Stimulated activated CD8-positive, alpha-beta memory T cell treated with anti-CD3 and anti-CD28 coated beads, Interleukin-4, amount 100 ng/mL, for 24 hours (primary cell): ENCODE data around the gene NEUROG1.

Source experiments
- DNase-seq: peaks from one replicate; pipeline ENCODE4 v3.0.0-alpha.2; 2020; ENCODE audit warnings: low read depth

Gene NEUROG1

DNA sequence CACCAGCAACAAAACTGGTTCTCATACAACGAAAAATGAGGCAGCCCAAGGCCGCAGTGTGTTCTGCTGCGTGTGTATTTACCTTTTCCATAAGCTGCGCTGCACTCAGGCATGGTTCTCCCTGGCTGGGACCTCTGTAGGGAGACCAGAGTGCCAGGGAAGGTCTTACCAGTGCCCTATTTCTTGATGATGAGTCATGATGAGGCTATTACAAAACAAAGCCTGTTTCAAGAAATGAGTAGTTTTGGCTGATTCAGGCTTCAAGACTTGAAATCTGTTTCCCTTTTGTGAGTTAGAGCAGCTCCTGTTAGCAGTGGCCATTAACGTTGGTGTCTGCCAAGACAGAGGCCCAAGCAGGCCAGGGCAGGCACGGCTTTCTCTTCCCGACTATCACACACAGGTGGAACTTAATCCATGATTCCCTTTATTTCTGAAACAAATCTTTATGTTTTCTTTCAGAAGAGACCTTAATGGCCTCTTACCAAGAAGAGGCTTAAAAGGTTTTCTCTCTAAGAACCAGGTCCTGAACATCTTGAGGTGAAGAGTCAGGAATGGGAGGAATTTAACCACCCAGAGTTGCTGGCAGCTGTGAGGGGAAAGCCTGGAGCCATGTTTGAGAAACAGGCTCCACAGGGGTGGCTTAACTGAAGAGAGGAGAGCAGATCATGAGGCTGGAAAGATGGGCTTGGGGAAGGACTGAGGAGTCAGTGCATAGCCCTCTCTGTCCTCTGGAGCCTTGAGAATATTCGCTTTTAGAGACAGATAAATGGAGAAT, 42.2 kb downstream of the NEUROG1 start:
- no peak for DNase-seq

DNA sequence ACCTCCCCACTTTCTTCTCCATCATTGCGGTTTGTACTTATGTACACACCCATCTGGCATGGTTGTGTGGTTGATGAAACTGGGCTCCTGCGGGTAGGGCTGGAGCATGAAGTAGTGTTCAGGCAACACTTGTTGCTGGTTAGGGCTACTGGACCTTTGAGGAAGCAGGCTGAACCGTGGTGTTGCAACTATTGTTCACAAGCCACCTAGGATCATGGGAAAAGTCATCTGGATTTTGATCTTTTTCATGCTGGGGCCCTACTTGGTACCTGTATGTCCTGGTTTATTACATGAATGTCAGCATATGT, 43.5 kb downstream of the NEUROG1 start:
- no peak for DNase-seq

DNA sequence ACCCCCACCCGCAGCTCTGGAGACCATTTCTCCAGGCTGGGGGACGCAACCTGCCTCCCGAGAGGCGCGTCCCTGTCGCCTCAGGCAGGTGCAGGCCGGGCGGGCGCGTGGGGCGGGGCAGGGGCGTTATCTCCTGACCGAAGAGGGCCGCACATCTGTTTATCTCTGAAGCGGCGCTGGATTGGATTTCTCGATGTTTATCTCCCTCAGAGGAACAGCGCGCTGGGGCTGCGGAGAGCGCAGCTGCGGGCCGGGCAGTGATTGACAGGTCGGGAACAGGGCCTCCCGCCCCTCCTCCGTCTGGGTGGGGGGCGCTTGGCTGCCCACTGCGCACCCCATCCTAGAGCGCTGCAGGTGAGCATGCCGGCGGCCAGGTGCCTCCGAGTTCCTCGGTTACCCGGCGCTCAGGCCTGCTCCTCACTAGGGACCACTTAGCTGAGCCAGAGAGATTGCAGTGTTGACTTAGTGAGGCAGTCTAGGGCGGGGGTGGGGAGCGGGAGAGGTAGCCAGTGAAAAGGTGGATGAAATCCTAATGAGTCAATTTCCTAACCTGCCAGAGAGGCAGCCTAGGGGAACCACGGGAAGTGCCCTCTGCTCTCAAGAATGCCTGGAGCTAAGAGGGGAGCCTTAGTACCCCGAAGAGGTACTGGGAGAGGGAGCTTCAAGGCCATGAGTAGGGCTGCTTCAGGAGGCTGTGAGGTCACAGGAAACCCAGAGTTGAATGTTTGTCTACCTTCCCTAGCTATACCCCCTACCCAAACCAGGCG, 44.0 kb downstream of the NEUROG1 start:
- no peak for DNase-seq

GRCh38 chr5:135491038-135491551, 44.7 kb downstream of the NEUROG1 start:
- no peak for DNase-seq

DNA sequence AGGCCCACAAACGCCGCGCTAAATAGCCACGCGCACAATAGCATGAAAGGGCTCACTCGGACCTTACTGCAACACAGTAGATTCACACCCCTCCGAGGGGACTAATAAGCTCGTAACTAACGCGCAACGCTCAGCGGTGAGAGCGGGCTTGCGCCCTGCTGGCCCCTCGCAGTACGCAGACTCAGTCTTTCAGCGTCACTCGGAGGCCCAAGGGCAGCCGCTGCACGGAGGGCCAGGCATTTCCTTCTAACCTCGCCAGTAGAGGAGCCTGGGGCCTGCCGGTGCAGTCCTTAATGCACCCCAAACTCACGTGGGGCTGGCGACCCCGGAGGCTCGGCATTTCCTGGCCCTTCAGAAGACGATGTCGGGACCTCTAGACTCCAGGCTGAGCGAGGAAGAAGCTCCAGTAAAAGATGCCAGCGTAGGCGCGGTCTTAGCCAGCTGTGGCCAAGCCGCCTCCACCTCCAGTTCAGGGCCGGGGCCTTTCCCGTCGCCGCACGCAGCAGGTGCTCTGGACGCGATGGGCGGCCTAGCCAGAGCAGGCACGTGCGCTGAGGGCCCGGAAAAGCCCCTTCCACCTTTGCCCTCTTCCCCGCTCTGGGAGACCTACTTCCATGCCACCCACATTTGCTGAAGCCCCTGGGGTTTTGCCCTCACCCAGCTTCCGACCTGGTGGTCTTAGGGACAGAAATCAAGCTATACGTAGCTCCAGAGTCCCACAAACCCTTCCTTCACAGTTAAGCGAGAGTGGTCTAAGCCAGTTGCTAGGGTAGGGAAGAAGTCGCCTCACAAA, 45.3 kb downstream of the NEUROG1 start:
- DNase-seq = no peak

DNA sequence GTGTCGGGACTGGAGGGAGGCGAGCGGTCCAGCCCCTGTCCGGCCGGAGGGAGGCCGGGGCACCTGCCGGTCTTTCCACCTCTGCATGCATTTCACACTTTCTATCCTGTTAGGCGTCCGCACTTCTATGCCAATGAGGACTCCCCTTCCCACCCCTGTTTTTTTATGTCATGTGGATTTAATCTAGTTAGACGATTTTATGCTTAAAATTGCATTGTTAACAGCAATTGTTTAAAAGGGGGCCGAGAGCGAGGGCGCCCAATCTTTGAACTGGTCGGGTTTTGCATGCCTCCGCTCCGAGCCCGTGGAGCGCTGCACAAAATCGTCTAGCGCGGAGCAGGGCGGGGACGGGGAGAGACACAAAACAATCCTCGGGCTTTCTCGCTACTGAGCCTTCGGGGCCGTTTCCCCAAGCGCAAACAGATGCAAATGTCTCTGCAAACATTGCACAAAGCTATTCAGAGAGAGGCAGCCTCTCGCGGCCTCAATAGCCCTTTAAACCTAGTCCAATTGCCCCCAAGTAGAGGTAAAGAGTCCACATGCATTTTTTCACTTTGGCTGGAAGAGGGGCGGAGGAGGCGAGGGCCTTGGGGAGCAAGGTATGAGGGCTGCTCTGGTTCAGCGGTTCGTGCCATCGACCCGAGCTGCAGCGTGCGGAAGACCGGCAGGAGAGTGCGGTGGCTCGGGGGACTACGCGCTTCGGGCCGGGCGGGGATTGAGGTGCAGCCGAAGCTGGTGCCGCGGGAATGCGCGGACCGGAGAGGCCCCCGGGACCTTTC, 46.1 kb downstream of the NEUROG1 start:
- no peak for DNase-seq

DNA sequence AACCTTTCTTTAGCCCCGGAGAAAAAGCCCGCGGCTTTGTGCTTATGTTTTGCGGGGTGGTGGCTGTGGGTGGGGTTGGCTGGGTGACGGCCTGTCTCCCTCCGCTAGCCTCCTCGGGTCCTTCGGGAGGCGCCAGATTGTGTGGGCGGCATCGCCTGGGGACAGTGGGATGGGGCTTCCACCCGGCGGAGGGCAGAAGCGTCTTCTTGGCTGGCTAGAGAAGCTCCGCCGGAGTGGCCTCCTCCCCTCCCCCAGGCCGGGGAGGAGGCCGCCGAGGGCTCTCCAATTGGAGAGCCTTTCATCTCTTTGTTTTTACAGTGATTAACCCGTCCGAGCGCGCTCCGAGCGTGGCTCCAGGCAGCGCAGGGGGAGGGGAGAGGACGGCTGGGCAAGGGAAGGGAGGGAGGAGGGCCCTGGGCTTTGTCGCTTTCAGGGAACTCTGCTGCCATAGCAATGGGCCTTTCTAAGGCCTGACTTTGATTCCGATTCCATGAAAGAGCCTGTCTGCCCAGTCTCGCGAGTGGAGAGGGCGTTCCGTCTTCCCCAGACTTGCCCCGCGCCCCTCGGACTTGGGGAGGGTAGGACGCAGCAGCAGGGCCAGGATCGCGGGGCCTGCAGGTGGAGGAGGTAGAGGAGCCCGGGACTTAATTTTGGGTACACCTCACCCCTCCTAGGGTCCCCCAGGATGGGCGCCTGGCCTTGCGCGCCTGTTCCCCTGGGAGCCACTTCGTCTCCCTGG, 46.9 kb downstream of the NEUROG1 start:
- no peak for DNase-seq

DNA sequence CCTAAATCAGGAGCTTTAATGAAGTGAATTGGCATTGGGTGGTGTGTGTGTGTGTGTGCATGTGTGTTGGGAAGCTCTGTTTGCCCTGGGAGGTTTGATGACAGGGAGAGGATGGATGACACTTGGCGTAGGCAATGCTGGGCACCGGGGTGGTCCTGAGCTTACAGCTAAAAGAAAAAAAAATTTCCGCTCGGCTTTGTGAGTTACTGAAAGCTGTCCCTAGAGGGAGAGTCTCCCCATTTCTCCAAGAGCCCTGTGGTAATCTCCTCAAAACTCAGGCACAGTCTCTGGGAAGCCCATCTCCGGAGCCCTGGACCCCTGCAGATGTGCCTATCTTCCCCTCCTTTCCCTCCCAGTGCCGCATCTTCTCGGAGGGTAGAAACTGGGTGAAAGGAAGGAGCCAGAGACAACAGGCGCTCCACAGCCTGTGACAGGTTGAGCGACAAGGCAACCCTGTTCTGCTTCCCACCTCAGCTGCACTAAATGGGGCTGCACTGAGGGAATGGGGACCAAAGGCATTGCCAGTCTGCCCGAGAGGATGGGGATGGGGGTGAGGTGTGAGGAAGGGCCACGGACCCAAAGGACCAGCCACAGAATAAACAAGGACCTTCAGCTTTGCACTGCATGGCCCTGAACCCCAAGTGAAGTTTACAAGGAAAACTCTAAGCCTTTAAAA, 47.8 kb downstream of the NEUROG1 start:
- DNase-seq = no peak

GRCh38 chr5:135487037-135487395, 48.7 kb downstream of the NEUROG1 start:
- DNase-seq = no peak

GRCh38 chr5:135486131-135487036, 49.4 kb downstream of the NEUROG1 start:
- no peak for DNase-seq

DNA sequence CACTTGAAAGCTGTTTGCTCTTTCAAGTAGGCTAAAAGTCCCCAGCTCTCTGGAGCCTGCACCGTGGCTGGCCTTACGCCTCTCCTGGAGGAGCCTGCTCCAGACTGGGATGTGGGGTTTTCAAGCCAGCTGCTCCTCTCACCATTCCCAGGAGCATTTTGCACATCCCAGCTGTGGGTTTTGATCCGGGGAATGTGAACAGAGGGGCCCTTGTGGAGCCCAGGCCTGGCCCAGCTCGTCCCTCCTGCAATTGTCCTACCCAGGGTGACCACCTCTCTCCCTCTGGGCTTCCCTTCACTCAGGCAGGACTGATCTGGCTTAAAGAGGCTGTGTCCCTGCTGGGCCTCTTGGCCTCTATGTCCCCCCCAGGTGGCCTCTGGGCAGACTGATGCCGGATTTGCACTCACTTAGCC, 51.1 kb downstream of the NEUROG1 start:
- no peak for DNase-seq
